Measurements from ENCODE around the gene GSG1. TPM values are rescaled to one million over a fixed set of nuclear protein-coding genes. Genes with fewer than 3 reads are reported as not detected.
"Not testable (repeated sequence)": the region's sequence is repeated elsewhere in the genome, so short reads cannot be mapped to it uniquely, and the experiment has no call there.

The GSG1 gene
- total RNA-seq, 1 experiment from 2014 or later, result not detected

DNA sequence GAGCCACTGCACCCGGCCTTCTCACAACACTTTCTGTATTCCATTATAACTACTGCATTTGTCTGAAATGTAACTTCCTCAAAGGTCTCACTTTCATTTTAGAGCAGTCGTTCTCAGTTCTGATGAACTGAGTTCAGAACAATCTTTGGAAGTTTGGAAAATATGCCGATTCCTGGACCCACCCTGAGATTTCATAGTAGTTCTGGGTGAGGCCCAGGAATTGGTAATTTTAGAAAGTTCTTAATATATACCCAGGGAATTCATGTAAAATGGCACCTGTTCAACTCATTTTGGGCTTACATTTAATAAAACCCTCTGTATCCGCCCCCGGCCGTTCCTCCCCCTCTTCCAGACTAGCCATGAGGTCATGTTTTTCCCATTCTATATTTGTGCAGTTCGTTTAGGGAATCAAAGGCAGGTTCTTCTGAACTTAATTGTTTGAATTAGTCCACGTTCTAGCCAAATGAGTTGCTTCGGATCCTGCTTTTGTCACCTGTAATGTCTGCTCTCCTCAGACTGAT lies 5.9 kb downstream of the GSG1 start:
- in situ Hi-C loops (cut with HindIII; ENCODE audit: low pct_unique_long_range_greater_than_20kb, low sequenced_read_pairs), result no loop called here

DNA sequence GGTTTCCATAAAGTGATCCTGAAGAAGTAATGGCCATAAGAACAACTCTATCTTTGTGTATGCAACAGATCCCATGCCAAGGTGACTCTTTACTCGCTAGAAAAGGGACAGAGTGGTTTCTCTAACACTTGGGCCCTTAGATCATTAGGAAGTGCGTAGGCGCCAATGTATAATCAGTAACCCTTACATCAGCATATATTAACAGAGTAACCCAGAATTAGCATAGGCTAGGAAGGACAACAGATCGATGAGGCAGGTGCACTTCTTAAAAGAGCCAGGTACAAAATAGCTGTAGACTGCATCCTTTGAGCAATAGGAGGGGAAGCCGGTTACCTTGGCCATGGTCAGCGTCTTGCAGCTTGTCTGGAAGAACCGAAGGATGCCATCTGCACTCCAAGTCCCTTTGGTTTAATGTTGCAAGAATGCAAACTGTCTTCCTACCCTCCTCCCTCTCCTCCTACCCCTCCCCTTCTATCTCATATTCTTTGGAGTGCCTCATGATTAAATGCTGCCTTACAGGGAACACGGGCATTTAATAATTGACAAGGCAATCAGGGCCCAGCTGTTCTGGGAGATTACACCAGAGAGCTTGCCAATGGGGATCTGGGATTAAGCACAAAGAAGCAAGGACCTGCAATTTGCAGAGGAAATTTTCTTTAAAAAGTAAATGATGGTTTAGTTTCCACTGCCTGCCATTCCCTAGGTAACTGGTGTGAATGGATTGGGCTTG lies 8.0 kb downstream of the GSG1 start:
- DNase-seq (ENCODE audit: low read depth), result no peak
- in situ Hi-C loops (cut with HindIII; ENCODE audit: low pct_unique_long_range_greater_than_20kb, low sequenced_read_pairs), result no loop called here

More for the DNA sequence above, 5.9 kb downstream of the GSG1 start:
- no peak for DNase-seq (ENCODE audit: low read depth)

DNA sequence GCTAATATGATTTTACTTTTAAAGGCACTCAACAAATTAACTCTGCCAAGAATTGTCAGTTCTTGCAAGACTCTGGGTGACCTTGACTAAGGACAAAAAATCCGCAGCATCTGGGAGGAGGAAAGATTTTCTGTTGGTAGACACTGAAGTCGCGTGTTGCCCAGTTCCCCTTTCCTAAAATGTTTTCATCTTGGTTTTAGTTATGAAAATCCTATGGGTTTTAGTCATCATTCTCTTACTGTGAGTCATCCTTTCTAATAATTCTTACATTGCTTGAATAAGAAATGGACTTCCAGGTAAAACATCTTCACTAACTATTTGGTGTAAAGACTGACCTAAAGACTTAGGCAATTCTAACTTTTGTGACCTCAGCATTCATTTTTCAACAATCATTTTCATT lies 9.1 kb downstream of the GSG1 start:
- in situ Hi-C loops (cut with HindIII; ENCODE audit: low pct_unique_long_range_greater_than_20kb, low sequenced_read_pairs), result no loop called here
- DNase-seq (ENCODE audit: low read depth), result no peak

DNA sequence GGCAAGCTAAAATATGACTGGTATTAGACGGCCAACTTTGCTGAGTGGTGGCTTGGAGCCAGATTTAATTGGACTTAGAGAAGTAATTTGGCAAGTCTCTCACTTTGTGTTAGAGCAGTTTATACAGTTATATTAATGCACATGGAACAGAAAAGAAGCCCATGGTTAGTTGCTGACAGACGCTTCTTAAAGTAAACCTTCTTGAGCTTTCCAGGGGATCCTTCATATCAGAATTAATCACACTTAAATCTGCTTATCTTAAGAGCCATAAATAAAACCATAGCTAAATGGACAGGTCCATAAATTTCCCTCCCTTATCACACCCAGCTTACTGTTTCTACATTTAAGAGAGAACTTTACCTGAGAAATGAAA lies 9.6 kb downstream of the GSG1 start:
- in situ Hi-C loops (cut with HindIII; ENCODE audit: low pct_unique_long_range_greater_than_20kb, low sequenced_read_pairs), result no loop called here
- DNase-seq (ENCODE audit: low read depth), result no peak

DNA sequence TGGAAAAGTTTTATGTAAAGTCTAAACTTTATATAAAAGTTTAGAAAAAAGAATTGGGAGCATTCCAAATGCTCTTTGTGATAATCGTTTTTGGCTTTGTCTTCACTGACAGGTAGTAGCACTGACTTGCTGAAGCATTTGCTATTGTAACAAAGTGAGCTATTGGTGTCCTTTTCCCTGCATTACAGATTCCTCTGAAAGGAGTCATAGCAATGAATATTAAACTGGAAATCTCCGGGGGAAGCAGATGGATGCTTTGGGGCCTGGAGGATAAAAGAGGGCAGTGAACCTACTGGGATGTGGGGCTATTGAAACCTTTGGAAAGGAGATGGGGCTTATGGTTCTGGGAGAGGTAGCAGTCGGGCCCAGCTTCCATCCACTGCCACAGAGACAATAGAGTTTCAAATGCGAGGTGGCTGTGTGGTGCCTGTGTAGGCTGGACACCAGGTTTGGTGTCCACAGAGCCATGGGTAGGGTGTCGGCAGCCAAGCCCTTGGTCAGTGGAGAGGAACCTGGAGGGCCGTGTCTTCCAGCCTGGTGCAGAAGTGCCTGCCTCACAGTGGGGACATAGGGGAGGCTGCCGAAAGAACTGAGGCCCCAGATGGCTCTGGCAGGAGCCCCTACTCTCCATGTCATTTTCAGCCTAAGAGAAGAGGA lies 10.1 kb downstream of the GSG1 start:
- no peak for DNase-seq (ENCODE audit: low read depth)
- in situ Hi-C loops (cut with HindIII; ENCODE audit: low pct_unique_long_range_greater_than_20kb, low sequenced_read_pairs), result no loop called here

DNA sequence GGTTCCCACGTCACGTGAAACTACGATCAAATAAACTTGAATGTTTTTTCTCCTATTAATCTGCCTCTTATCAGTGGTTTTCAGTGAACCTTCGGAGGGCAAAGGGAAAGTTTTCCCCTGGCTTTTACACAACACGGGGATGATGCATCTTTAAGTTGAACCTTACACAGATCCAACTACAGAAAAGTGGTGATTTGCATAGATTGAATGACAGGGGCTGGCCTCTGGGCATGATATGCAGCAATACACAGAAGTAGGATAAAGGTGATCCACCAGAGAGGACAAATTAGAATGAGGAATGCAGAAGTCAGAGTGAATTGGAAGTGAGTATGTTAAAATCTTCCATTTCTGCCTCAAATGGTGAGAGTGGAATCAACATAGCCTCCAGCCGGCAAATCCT lies 11.6 kb downstream of the GSG1 start:
- DNase-seq (ENCODE audit: low read depth), result no peak
- in situ Hi-C loops (cut with HindIII; ENCODE audit: low pct_unique_long_range_greater_than_20kb, low sequenced_read_pairs), result no loop called here

DNA sequence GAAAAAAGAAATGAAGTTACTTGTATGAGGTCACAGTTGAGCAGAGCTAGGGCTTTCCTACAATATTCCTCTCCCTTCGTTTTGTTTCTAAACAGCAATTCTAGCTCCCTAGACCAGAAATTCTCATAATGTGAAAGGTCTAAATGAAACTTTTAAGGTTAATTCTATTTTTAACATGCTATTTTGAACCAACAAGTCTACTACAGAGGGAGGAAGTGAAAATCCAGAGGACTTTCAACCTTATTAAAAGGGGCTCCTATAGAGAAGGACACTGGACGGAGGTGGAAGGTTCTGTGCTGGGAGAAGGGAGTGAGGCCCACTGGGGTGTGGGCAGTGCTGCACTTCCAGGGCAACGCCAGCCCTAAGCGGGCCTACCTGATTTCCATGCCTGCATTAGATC lies 13.4 kb downstream of the GSG1 start:
- in situ Hi-C loops (cut with HindIII; ENCODE audit: low pct_unique_long_range_greater_than_20kb, low sequenced_read_pairs), result no loop called here
- DNase-seq (ENCODE audit: low read depth), result no peak

DNA sequence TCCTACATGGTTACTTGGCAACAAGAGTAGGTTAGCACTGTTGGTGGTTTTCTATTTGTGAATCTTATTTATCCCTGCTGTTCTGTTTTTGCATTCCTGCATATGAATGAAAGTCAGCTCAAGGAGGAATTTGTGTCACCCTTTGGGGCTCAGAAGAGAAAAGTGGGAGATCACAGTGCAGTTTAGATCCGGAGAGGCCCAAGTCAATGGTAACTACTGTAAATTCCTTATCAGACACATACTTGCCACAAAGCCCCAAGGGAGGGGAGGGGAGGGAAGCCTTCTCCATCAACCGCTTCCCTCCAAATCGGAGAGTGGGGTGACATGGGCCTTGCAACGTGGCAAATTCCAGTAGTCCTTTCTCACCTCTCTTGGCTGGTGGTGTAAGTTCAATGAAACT lies 15.0 kb downstream of the GSG1 start:
- DNase-seq (ENCODE audit: low read depth), result no peak
- in situ Hi-C loops (cut with HindIII; ENCODE audit: low pct_unique_long_range_greater_than_20kb, low sequenced_read_pairs), result no loop called here

DNA sequence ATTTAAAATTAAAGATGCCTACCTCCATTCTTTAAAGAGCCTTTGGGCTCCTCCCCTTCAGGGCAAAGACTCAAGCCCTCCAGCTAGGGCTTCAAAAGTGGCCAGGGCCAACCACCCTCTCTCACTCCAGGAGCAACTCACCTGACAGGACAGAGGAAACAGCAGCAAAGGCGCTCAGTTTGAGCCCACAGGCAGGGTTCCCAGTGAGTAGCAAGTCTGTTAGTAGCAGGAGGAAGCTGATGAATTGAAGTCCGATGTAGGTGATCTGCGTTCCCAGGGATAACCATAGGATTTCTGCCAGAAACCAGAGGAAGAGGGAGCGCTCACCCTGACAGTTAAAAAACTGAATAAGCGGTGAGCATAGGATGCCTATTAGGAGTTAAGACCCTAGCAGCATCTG lies 15.7 kb downstream of the GSG1 start:
- in situ Hi-C loops (cut with HindIII; ENCODE audit: low pct_unique_long_range_greater_than_20kb, low sequenced_read_pairs), result no loop called here

DNA sequence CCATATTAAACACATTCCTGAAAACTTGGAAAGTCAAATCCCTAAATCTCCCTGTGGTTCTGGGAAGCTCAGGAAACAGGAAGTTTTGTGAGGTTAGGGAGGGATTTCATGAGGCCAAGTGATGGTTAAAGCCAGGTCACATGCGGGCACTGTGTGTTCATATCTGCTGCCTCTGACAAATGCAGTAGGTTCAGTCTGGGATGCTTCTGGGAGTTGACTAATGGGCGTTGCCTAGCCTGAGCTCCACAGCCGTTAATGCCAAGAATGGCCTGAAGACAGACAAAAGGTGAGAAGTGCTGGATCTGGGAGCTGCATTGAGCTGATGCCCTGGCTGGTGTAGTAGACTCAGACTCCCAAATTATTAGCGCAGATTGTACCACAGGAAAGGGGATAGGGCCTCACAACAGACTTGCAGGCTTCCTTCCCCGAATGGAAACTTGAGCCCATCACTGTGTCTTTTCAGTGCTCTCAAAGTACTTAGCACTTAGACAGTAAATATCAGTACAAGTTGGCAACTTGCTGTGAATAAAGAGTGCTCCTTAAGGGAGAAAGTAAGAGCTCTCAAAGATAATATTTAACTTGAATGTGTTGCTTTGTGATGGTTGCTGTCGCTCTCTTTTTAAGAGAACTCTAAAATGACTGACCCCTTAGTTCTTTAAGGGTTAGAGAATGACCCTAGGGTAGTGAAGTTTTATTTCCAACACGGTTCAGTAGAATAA lies 17.3 kb downstream of the GSG1 start:
- in situ Hi-C loops (cut with HindIII; ENCODE audit: low pct_unique_long_range_greater_than_20kb, low sequenced_read_pairs), result no loop called here
- DNase-seq (ENCODE audit: low read depth), result no peak

More for the DNA sequence above, 15.7 kb downstream of the GSG1 start:
- DNase-seq (ENCODE audit: low read depth), result no peak

DNA sequence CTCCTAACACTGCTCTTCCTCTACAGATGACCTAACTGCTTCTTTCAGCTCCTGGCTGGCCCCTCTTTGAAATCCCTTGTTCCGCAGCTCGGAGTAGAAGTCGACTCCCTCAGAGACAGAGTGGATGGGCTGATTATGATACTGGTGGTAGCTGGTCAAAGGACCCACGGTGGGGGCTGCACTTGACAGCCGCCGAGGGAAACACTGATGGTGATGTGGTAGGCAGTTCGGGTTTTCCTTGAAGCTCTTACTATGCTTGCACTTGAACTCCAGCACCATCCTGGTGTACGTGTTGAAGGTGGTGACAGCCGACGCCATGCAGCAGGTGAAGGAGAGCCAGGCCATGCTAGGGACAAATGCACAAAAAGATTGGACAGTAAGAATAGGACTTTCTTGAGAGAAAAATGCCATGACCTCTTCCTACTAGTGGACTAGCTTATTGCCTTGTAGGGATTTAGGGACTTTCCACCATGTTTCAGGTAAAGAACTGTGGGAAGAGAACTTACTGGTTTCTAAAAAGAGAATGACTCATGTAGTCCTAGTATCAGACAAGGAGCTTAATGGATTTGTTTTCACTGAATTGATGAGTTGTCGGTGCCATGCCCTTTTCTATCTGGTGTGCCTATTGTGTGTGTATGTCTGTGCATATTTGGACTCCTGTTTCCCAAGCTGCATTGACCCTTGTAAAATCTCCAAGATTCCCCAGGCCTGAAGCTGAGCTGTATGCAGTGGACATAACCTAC lies 18.4 kb downstream of the GSG1 start:
- no peak for DNase-seq (ENCODE audit: low read depth)
- in situ Hi-C loops (cut with HindIII; ENCODE audit: low pct_unique_long_range_greater_than_20kb, low sequenced_read_pairs), result no loop called here

DNA sequence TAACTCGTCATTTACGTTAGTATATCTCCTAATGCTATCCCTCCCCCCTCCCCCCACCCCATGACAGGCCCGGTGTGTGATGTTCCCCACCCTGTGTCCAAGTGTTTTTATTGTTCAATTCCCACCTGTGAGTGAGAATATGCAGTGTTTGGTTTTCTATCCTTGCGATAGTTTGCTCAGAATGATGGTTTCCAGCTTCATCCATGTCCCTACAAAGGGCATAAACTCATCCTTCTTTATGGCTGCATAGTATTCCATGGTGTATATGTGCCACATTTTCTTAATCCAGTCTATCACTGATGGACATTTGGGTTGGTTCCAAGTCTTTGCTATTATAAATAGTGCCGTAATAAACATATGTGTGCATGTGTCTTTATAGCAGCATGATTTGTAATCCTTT lies 19.8 kb downstream of the GSG1 start:
- DNase-seq (ENCODE audit: low read depth); in situ Hi-C loops (cut with HindIII; ENCODE audit: low pct_unique_long_range_greater_than_20kb, low sequenced_read_pairs): not testable (repeated sequence)

DNA sequence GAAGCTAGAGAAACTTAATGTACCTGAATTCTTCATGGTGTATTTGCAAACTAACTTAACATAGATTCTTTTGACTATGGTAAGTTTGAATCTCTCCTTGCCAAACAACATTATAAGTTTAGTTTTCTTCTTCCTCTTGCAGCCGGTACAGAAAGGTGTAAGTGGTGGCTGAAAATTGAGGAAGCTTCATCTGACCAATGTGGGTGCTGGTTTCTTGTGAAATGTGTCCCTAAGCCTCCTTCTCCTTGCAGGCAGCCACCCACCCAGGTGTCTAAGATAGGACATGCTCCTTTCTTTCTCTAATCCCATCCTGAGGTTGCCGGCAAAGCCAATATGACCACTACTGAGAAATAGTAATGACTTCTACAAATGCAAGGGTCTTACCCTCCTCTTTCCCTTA lies 20.6 kb downstream of the GSG1 start:
- in situ Hi-C loops (cut with HindIII; ENCODE audit: low pct_unique_long_range_greater_than_20kb, low sequenced_read_pairs), result no loop called here

DNA sequence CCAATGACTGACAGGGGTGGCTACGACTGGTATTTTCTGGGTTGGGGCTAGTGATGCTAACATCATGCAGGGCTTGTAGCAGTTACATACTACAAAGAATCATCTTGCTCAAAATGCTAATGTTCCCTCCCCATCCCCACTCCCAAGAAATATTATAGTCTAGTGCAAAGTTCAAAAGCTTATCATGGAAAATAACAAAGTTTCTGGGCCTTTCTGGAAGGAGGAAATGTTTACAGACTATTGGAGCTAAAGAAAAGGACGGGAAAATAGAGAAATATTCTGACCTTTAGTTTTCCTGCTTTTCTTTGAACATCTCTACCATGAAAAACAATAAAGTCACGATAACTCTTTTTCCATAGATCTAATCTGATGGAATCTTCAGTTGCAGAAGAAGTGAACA lies 23.2 kb downstream of the GSG1 start:
- no peak for DNase-seq (ENCODE audit: low read depth)
- in situ Hi-C loops (cut with HindIII; ENCODE audit: low pct_unique_long_range_greater_than_20kb, low sequenced_read_pairs), result no loop called here

More for the DNA sequence above, 20.6 kb downstream of the GSG1 start:
- DNase-seq (ENCODE audit: low read depth), result no peak

DNA sequence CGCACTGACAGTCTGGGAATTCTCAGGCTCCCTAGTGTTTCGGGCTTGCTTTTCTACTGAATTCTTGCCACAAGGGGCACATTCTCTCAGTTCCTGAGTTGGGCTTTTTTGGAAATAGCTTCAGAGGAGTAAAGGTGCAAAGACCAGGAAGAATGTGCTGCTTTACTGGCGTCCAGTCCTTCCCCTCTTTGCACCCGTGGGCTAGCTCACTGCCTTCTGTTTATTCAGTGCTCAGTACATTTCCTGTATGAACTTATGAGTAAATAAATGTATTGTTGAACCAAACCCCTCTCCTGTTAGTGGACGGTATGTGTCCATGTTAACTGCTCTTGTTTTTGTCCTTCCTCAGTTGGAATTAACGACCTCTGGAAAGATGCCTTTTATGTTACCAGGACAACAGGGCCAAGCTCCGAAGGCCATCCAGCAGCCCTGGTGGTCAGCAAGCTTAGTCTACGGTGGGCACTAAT lies 24.0 kb downstream of the GSG1 start:
- in situ Hi-C loops (cut with HindIII; ENCODE audit: low pct_unique_long_range_greater_than_20kb, low sequenced_read_pairs), result no loop called here

DNA sequence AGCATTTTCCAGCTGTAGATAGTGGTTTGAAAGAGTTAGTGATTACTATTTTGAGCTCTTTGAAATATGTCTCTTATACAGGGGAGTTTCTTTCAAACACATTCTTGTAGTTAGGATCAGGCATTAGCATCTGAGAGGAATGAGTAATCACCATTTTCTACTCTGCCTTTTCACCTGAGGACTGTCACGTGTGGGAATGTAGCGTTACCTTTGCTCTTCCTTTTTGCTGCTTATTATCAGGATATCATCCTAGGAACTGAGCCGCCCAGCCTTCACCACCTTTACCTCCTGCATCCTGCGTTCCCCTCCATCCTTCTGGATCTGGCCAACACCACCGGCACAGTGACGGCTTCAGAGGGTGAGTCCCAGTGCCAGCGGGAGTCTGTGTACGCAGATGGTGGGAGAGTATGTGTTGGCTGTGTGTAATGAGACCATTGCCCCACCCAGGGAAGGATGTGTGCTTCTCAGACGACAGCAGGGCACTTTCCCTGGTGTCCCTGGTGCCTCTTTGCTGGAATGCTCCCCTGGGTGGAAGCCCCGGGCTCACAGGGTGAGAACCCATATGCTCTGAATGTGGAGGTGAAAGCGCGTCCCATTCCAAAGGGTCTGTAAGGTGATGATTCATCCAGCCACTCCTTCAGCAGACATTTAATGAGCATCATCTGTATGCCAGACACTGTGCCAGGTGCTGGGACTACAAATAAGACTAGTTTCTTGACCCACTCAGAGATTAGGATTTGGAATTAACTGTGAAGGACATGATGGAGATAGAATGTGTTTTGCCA lies 27.5 kb downstream of the GSG1 start:
- in situ Hi-C loops (cut with HindIII; ENCODE audit: low pct_unique_long_range_greater_than_20kb, low sequenced_read_pairs), result no loop called here
- DNase-seq (ENCODE audit: low read depth), result no peak

More for the DNA sequence above, 24.0 kb downstream of the GSG1 start:
- no peak for DNase-seq (ENCODE audit: low read depth)

DNA sequence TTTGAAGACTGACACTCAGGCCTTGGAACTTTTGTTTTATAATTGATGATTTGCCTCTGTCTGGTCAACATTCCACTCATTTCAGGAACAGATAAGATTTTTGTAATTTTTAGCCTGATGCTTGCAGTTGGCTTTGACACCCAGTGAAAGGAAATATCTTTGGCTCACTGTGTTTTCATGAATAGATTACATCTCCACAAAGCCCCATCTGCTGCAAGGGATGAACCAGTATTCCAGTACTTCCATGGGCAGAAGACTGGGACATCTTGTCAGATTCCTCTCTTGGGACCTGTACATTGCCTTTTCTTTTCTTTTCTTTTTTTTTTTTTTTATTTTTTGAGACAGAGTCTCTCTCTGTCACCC lies 28.4 kb downstream of the GSG1 start:
- no peak for DNase-seq (ENCODE audit: low read depth)
- in situ Hi-C loops (cut with HindIII; ENCODE audit: low pct_unique_long_range_greater_than_20kb, low sequenced_read_pairs), result no loop called here

Measured in Caki2 (cell line).